Measurements from ENCODE around the gene ASAP2. TPM values are rescaled to one million over a fixed set of nuclear protein-coding genes. Genes with fewer than 3 reads are reported as not detected.

Gene ASAP2
- 10 to 100 TPM; 28.2 to 38.0 (median 31.7) TPM for total RNA-seq

GRCh38 chr2:9205963-9206948, at the start of gene ASAP2:
Gene ASAP2, plus strand, starts transcription at chr2:9206812. Its CDS starts 293 bp downstream, at chr2:9207105.
- Histone ChIP-seq H3K36me3 (no peaks in the 10 kb centered on the region), H3K4me3 (peak within 1 kb of the TSS; percentile 66 to 96 (median 84)), H3K27me3 (no peaks in the 10 kb centered on the region), H3K4me1 (peaks cover 0 to 44% (median 5%) of the 10 kb centered on the region in 4 donors), H3K9me3 (no peaks in the 10 kb centered on the region), H3K27ac (peak within 1 kb of the TSS; percentile 83 to 95 (median 91))
- WGBS, 2 donors: 2 to 5% methylated on average over 44 of the region's 128 CpGs
- peak; percentile 26 to 55 for DNase-seq (ENCODE audit: low spot score in 2 of 2)
- TF ChIP-seq POLR2A (IDR thresholded peaks at IDR 0.05) (peak in 1 of 2 donors; percentile 54), EP300 (IDR thresholded peaks at IDR 0.05) (peak in 1 of 2 donors; percentile 50)
- TF ChIP-seq, protein P1, sequence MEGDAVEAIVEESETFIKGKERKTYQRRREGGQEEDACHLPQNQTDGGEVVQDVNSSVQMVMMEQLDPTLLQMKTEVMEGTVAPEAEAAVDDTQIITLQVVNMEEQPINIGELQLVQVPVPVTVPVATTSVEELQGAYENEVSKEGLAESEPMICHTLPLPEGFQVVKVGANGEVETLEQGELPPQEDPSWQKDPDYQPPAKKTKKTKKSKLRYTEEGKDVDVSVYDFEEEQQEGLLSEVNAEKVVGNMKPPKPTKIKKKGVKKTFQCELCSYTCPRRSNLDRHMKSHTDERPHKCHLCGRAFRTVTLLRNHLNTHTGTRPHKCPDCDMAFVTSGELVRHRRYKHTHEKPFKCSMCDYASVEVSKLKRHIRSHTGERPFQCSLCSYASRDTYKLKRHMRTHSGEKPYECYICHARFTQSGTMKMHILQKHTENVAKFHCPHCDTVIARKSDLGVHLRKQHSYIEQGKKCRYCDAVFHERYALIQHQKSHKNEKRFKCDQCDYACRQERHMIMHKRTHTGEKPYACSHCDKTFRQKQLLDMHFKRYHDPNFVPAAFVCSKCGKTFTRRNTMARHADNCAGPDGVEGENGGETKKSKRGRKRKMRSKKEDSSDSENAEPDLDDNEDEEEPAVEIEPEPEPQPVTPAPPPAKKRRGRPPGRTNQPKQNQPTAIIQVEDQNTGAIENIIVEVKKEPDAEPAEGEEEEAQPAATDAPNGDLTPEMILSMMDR (IDR thresholded peaks at IDR 0.05): peak; percentile 74 to 96 (median 94)

DNA sequence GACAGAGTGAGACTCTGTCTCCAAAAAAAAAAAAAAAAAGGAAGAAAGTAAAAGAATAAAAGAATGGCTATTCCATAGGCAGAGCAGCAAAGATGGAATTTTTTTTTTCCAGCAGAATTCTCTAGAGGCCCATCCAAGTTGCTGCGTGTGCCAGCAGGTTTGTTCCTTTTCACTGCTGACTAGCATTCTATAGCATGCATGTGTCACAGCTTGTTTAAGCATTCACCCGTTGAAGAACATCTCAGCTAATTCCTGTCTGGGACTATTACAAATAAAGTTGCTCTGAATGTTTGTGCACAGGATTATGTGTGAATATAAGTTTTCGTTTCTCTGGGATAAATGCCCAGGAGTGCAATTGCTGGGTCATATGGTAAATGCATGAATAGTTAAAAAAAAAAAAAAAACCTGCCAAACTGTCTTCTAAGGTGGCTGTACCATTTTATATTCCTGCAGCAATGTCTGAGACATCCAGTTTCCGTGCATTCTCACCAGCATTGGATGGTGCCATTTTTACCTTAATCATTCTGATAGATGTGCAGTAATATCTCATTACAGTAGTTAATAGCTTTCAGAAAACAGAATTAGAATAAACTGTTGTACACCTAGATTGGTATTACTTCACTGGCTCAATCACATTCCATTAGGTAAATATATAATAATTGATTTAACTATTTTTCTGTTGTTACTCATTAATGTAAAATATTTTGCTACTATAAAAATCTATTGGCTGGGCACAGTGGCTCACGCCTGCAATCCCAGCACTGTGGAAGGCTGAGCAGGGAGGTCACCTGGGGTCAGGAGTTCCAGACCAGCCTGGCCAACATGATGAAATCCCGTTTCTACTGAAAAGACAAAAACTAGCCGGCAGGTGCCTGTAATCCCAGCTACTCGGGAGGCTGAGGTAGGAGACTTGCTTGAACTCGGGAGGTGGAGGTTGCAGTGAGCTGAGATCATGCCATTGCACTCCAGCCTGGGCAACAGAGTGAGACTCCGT, 47.5 kb upstream of the ASAP2 start:
- WGBS, 2 donors: 66 to 68% methylated on average over 10 of the region's 10 CpGs
- TF ChIP-seq, protein P1 (IDR thresholded peaks at IDR 0.05): no peak
- TF ChIP-seq POLR2A (IDR thresholded peaks at IDR 0.05) (no peak), EP300 (IDR thresholded peaks at IDR 0.05) (no peak)

DNA sequence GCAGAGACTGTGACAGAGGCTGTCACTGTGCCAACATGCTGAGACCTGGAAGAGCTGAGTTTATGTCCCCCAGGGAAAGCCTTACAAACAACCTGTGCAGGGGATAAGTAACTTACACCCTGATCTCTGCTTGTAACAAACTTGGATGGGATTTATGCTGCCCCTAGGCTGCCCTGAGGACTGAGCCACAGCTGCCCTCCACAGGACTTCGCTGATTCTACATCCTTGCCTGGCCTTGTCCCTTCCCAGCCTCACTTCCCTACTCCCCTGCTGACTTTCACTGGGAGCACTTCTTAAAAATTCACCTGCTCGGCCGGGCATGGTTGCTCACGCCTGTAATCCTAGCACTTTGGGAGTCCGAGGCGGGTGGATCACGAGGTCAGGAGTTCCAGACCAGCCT, 45.9 kb upstream of the ASAP2 start:
- Histone ChIP-seq H3K9me3 (no peaks in the 10 kb centered on the region), H3K27ac (no peak overlapping the region), H3K4me1 (peaks cover 0 to 7% (median 3%) of the 10 kb centered on the region in 4 donors), H3K36me3 (no peaks in the 10 kb centered on the region), H3K27me3 (no peaks in the 10 kb centered on the region), H3K4me3 (no peak overlapping the region)
- TF ChIP-seq EP300 (IDR thresholded peaks at IDR 0.05) (no peak), POLR2A (IDR thresholded peaks at IDR 0.05) (no peak)
- TF ChIP-seq, protein P1 (IDR thresholded peaks at IDR 0.05): no peak
- no peak for DNase-seq (ENCODE audit: low spot score in 2 of 2)
- 85 to 92% methylated on average over 7 of the region's 7 CpGs for whole genome bisulfite sequencing, 2 donors

More for the DNA sequence above, 47.5 kb upstream of the ASAP2 start:
- no peaks in the 10 kb centered on the region for H3K4me1 ChIP-seq
- H3K9me3 ChIP-seq: no peaks in the 10 kb centered on the region
- no peak for DNase-seq (ENCODE audit: low spot score in 2 of 2)
- no peaks in the 10 kb centered on the region for H3K36me3 ChIP-seq
- H3K4me3 ChIP-seq: no peak overlapping the region
- H3K27ac ChIP-seq: no peak overlapping the region
- H3K27me3 ChIP-seq: no peaks in the 10 kb centered on the region

DNA sequence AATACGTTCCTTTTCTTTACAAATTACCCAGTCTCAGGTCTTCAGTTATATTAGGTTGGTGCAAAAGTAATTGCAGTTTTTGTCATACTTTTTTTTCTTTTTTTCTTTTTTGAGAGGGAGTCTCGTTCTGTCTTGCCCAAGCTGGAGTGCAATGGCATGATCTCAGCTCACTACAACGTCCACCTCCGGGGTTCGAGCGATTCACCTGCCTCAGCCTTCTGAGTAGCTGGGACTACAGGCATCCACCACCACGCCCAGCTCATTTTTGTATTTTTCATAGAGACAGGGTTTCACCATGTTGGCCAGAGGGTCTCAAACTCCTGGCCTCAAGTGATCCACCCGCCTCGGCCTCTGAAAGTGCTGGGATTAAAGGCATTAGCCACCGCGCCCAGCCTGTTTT, 43.8 kb upstream of the ASAP2 start:
- Histone ChIP-seq H3K9me3 (no peaks in the 10 kb centered on the region), H3K4me1 (peaks cover 0 to 14% (median 4%) of the 10 kb centered on the region in 4 donors), H3K27me3 (no peaks in the 10 kb centered on the region), H3K4me3 (no peak overlapping the region), H3K36me3 (no peaks in the 10 kb centered on the region), H3K27ac (peak overlapping the region in 1 of 4 donors; percentile 36)
- TF ChIP-seq EP300 (IDR thresholded peaks at IDR 0.05) (no peak), POLR2A (IDR thresholded peaks at IDR 0.05) (no peak)
- TF ChIP-seq, protein P1 (IDR thresholded peaks at IDR 0.05): no peak
- no peak for DNase-seq (ENCODE audit: low spot score in 2 of 2)
- WGBS, 2 donors: 87 to 89% methylated on average over 11 of the region's 11 CpGs

Data from tibial nerve (tissue), 4 donors.